ACC112 (cell line): ENCODE measurements around the gene FARS2.
"Not testable (repeated sequence)": the region's sequence is repeated elsewhere in the genome, so short reads cannot be mapped to it uniquely, and the experiment has no call there.

Experiments used
- H2AFZ ChIP-seq: fragments of 200-600 bp; sonication (generic); one replicate; pipeline ENCODE4 v1.6.0; 2017; ENCODE audit warnings: antibody characterized with exemption, low read length; ENCODE audit not compliant: unreplicated experiment
- H3K27ac ChIP-seq: fragments of 200-600 bp; sonication (generic); 2 replicates; pipeline ENCODE4 v1.5.1; 2014; ENCODE audit warnings: low read depth, mild to moderate bottlenecking, antibody characterized with exemption, low read length, moderate library complexity
- H3K27me3 ChIP-seq: fragments of 200-600 bp; sonication (generic); 2 replicates; pipeline ENCODE4 v1.6.1; 2014; ENCODE audit warnings: mild to moderate bottlenecking, antibody characterized with exemption, low read length, moderate library complexity, mixed read lengths; ENCODE audit not compliant: insufficient read depth
- H3K36me3 ChIP-seq: fragments of 200-600 bp; sonication (generic); 2 replicates; pipeline ENCODE4 v1.6.1; 2016; ENCODE audit warnings: mild to moderate bottlenecking, antibody characterized with exemption, low read length, moderate library complexity, mixed read lengths; ENCODE audit not compliant: insufficient read depth
- H3K4me1 ChIP-seq: fragments of 200-600 bp; sonication (generic); one replicate; pipeline ENCODE4 v1.6.1; 2016; ENCODE audit warnings: low read length, mixed read lengths; ENCODE audit not compliant: insufficient read depth, unreplicated experiment, control insufficient read depth
- H3K4me3 ChIP-seq: fragments of 200-600 bp; sonication (generic); 2 replicates; pipeline ENCODE4 v1.5.1; 2014; ENCODE audit warnings: mild to moderate bottlenecking, low read depth, low read length
- H3K79me2 ChIP-seq: fragments of 200-600 bp; sonication (generic); one replicate; pipeline ENCODE4 v1.6.0; 2016; ENCODE audit warnings: low read length; ENCODE audit not compliant: control insufficient read depth, unreplicated experiment, insufficient read depth

FARS2 gene

GRCh38 chr6:5637714-5638113 is 376.4 kb downstream of the FARS2 start:
- no peaks in the 10 kb centered on the region for H3K27me3 ChIP-seq
- no peak overlapping the region for H3K27ac ChIP-seq
- no peak overlapping the region for H3K4me3 ChIP-seq
- no peak overlapping the region for H2AFZ ChIP-seq
- H3K4me1 ChIP-seq = no peaks in the 10 kb centered on the region
- no peaks in the 10 kb centered on the region for H3K79me2 ChIP-seq
- H3K36me3 ChIP-seq = 0 out of 2 replicates have a peak, but pooled peaks cover 6% of the 10 kb centered on the region

DNA sequence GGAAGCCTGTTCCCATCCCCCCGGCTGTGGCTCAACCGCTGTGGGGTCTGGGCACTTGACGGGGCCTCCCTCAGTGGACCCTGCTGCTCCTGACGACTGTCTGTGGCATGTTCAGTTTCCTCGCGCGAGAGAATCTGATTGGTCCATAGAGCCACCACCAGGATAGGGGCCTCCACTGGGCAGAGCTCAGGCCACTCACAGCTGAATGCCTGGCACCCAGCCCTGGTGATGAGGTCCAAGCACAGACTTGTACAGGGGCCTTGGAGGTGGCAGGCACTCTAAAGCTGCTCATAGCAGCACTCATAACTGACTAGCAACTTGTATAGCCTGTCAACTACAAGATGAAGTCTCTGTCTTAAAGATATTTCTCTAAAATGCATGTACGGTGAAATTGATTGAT is 377.4 kb downstream of the FARS2 start:
- Histone ChIP-seq H3K36me3 (0 out of 2 replicates have a peak, but pooled peaks cover 6% of the 10 kb centered on the region), H3K4me3 (no peak overlapping the region), H3K79me2 (no peaks in the 10 kb centered on the region), H3K4me1 (no peaks in the 10 kb centered on the region), H3K27ac (no peak overlapping the region), H3K27me3 (no peaks in the 10 kb centered on the region), H2AFZ (no peak overlapping the region)

DNA sequence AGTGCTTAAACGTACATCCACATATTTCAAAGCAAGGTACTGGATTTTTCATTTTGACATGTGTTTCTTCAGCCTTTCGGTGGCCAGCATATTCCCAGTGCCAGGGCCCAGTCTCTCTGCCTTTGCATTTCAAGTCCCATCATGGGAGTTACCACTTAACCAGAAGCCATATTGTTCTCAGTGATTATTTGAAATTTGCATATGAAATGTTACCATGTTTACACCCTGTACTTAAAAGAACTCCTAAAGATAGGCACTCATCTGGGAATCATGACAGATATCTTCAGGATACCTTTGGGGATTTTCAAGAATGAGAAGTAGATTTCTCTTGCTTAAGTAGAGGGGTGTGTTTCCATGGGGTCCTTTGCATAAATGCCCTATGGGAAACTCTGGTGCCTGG is 377.9 kb downstream of the FARS2 start:
- Histone ChIP-seq H3K27ac (no peak overlapping the region), H3K36me3 (0 out of 2 replicates have a peak, but pooled peaks cover 6% of the 10 kb centered on the region), H2AFZ (no peak overlapping the region), H3K4me1 (no peaks in the 10 kb centered on the region), H3K79me2 (no peaks in the 10 kb centered on the region), H3K27me3 (no peaks in the 10 kb centered on the region), H3K4me3 (no peak overlapping the region)

GRCh38 chr6:5640614-5641013 is 379.3 kb downstream of the FARS2 start:
- Histone ChIP-seq H3K27me3 (no peaks in the 10 kb centered on the region), H3K4me3 (no peak overlapping the region), H3K4me1 (no peaks in the 10 kb centered on the region), H2AFZ (no peak overlapping the region), H3K79me2 (no peaks in the 10 kb centered on the region), H3K36me3 (0 out of 2 replicates have a peak, but pooled peaks cover 6% of the 10 kb centered on the region), H3K27ac (no peak overlapping the region)

- Histone ChIP-seq H3K4me3 (no peak overlapping the region), H3K79me2 (no peaks in the 10 kb centered on the region), H3K27ac (no peak overlapping the region), H3K36me3 (0 out of 2 replicates have a peak, but pooled peaks cover 6% of the 10 kb centered on the region), H2AFZ (no peak overlapping the region), H3K4me1 (no peaks in the 10 kb centered on the region), H3K27me3 (no peaks in the 10 kb centered on the region)
Measured at GRCh38 chr6:5644523-5645185, 383.3 kb downstream of the FARS2 start.

GRCh38 chr6:5645328-5646290 is 384.3 kb downstream of the FARS2 start:
- H3K36me3 ChIP-seq = no peaks in the 10 kb centered on the region
- H3K27ac ChIP-seq = no peak overlapping the region
- no peaks in the 10 kb centered on the region for H3K27me3 ChIP-seq
- H2AFZ ChIP-seq = no peak overlapping the region
- no peak overlapping the region for H3K4me3 ChIP-seq
- H3K4me1 ChIP-seq = no peaks in the 10 kb centered on the region
- no peaks in the 10 kb centered on the region for H3K79me2 ChIP-seq

DNA sequence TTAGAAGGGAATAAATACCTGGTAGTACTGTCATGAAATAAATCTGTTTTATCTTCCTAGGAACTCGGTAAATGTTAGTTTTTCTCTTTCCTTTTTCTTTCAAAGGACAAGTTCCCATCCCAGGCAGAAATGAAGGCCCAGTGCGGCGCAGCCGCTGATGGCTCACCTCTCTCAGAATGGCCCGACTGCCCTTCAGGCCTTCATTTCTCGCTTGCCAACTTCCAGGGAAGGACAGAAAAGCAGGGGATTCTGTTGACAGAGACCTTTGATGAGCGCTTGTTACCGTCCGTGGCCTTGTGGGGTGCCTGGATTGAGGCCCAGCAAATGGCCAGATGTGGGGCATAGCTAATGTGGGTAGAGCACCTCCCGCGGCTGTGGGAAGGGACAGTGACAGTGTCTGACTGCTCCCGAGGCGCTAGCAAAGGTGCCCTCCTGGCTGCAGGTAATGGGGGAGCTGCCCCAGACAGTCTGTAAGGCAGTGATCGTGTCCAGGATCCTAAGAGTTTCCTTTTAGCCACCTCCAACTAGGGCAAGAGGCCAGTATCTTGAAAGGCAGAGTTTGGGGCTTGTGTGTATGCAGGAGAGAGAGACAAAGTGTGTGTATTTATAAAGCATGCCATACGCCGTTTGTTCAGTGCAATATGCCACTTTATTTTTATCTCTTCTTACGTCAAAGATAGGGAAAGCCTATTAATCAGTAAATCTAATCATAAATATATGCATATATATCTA is 391.3 kb downstream of the FARS2 start:
- no peaks in the 10 kb centered on the region for H3K36me3 ChIP-seq
- no peaks in the 10 kb centered on the region for H3K4me1 ChIP-seq
- no peaks in the 10 kb centered on the region for H3K79me2 ChIP-seq
- H3K4me3 ChIP-seq = no peak overlapping the region
- H3K27ac ChIP-seq = no peak overlapping the region
- no peaks in the 10 kb centered on the region for H3K27me3 ChIP-seq
- H2AFZ ChIP-seq = no peak overlapping the region

- H3K79me2 ChIP-seq = no peaks in the 10 kb centered on the region
- H3K27ac ChIP-seq = no peak overlapping the region
- no peaks in the 10 kb centered on the region for H3K4me1 ChIP-seq
- no peaks in the 10 kb centered on the region for H3K27me3 ChIP-seq
- H3K36me3 ChIP-seq = no peaks in the 10 kb centered on the region
- H3K4me3 ChIP-seq = no peak overlapping the region
- H2AFZ ChIP-seq = no peak overlapping the region
Measured at GRCh38 chr6:5653801-5654200, 392.5 kb downstream of the FARS2 start.

DNA sequence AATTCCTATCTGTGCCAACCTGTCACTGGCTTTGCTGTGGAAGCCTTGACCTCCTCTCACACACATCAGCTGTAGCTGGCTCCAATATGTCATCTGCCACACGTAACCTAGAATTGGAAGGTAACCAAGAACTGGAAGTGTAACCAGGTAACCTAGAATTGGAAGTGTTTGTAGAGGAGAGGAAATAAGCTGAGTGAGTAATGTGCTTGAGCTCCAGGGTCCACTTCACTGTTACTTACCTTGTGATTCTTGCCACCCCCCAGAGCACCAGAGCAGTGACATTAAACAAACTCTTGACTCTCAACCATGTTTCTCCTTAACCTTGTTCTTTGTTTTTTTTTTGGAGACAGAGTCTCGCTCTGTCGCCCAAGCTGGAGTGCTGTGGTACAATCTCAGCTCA is 394.9 kb downstream of the FARS2 start:
- Histone ChIP-seq H3K4me1 (no peaks in the 10 kb centered on the region), H3K4me3 (no peak overlapping the region), H2AFZ (no peak overlapping the region), H3K27ac (no peak overlapping the region), H3K27me3 (no peaks in the 10 kb centered on the region), H3K36me3 (no peaks in the 10 kb centered on the region), H3K79me2 (no peaks in the 10 kb centered on the region)

DNA sequence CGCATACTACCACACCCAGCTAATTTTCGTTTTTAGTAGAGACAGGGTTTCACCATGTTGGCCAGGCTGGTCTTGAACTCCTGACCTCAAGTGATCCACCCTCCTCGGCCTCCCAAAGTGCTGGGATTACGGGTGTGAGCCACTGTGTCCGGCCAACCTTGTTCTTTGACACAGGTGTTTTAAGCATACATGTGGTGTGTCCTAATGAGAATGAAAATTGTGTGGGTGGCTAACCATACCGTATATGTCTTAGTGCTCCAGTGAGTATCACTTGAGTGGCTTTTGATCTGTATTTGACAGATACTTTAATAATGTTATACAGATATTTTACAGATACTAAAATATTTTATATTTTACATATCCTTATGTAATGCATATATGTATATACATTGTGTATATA is 395.4 kb downstream of the FARS2 start:
- H3K79me2 ChIP-seq, H3K36me3 ChIP-seq, H3K27me3 ChIP-seq, H3K27ac ChIP-seq, H3K4me3 ChIP-seq, H3K4me1 ChIP-seq, H2AFZ ChIP-seq: not testable (repeated sequence)
